Measurements from ENCODE around the gene KIAA1755. TPM values are rescaled to one million over a fixed set of nuclear protein-coding genes. Genes with fewer than 3 reads are reported as not detected.

Gene KIAA1755
- total and polyA plus RNA-seq, 2 donors (not counting 1 experiment from before 2014, with no cell fraction given), result not detected

DNA sequence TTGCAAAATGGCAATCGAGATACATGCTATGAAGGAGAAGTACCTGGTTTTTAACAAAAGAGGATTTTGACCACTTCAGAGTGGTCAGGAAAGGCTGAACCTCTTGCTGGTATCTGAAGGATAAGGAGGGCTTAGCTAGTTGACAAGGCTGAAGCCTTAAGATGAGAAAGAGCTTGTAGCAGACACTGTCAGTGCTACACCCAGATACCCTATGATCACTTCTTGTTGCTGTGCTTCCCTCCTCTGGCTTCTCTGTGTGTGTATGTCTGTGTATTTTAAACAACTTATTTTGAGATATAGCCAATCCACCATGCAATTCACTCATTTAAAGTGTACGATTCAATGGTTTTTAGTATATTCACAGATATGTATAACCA, 56.6 kb downstream of the KIAA1755 start:
- ChIA-PET CTCF (no interaction called here), POLR2A (no interaction called here)
- H3K4me1 Mint-ChIP-seq, result no peaks in the 10 kb centered on the region
- ATAC-seq (ENCODE audit: low read depth), result no peak
- intact Hi-C loops (cut with micrococcal nuclease), result no loop called here
- no peaks in the 10 kb centered on the region for H3K79me2 ChIP-seq (ENCODE audit: control insufficient read depth, insufficient read depth, low read length)
- H3K9me3 Mint-ChIP-seq (ENCODE audit: insufficient read depth), result no peaks in the 10 kb centered on the region
- TF ChIP-seq, protein P1, sequence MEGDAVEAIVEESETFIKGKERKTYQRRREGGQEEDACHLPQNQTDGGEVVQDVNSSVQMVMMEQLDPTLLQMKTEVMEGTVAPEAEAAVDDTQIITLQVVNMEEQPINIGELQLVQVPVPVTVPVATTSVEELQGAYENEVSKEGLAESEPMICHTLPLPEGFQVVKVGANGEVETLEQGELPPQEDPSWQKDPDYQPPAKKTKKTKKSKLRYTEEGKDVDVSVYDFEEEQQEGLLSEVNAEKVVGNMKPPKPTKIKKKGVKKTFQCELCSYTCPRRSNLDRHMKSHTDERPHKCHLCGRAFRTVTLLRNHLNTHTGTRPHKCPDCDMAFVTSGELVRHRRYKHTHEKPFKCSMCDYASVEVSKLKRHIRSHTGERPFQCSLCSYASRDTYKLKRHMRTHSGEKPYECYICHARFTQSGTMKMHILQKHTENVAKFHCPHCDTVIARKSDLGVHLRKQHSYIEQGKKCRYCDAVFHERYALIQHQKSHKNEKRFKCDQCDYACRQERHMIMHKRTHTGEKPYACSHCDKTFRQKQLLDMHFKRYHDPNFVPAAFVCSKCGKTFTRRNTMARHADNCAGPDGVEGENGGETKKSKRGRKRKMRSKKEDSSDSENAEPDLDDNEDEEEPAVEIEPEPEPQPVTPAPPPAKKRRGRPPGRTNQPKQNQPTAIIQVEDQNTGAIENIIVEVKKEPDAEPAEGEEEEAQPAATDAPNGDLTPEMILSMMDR (IDR thresholded peaks at IDR 0.05), result no peak
- TF ChIP-seq EZH2 (IDR thresholded peaks at IDR 0.05; ENCODE audit: borderline replicate concordance, insufficient read depth, low read depth, low read length, poor library complexity, severe bottlenecking), result no peak
- H3K4me2 ChIP-seq (replicated peaks; ENCODE audit: low read depth, low read length, poor library complexity, severe bottlenecking), result no peak overlapping the region
- no peaks in the 10 kb centered on the region for H4K20me1 ChIP-seq (ENCODE audit: control insufficient read depth, insufficient read depth, low read length, poor library complexity, severe bottlenecking)
- no CpG with 5 or more reads among the region's 2 CpGs for WGBS (ENCODE audit: insufficient coverage)
- no peak overlapping the region for H3K4me3 ChIP-seq (ENCODE audit: control extremely low read depth in 1 of 5, extremely low read depth in 1 of 5, insufficient read depth in 1 of 5, low read depth in 2 of 5, low read length in 4 of 5)
- peaks cover 10% of the 10 kb centered on the region for H3K27me3 Mint-ChIP-seq
- H3K27ac Mint-ChIP-seq, result no peak overlapping the region
- no peak overlapping the region for H2AFZ ChIP-seq (ENCODE audit: insufficient read depth, low read depth, low read length, poor library complexity, severe bottlenecking)
- no peak for DNase-seq
- no peak overlapping the region for H3K27ac ChIP-seq (ENCODE audit: low read length in 2 of 2)
- H3K36me3 ChIP-seq (replicated peaks in 1 of 2; ENCODE audit: control extremely low read depth in 1 of 2, control insufficient read depth in 1 of 2, extremely low read depth in 1 of 2, insufficient read depth in 2 of 2, low read length in 1 of 2), result no peaks in the 10 kb centered on the region
- H3K9ac ChIP-seq (ENCODE audit: low read length), result no peak overlapping the region
- H3K4me1 ChIP-seq (ENCODE audit: control insufficient read depth in 2 of 2, insufficient read depth in 2 of 2, low read length in 2 of 2), result no peaks in the 10 kb centered on the region
- peaks cover 0 to 7% (median 0%) of the 10 kb centered on the region in 4 experiments for H3K27me3 ChIP-seq (replicated peaks in 1 of 4; ENCODE audit: control extremely low read depth in 1 of 4, control insufficient read depth in 3 of 4, insufficient read depth in 4 of 4, low read length in 3 of 4)
- H3K4me3 Mint-ChIP-seq, result no peak overlapping the region
- peaks cover 0 to 4% (median 0%) of the 10 kb centered on the region in 3 donors for H3K9me3 ChIP-seq (ENCODE audit: control extremely low read depth in 1 of 3, control insufficient read depth in 2 of 3, insufficient read depth in 1 of 3, low read length in 2 of 3)

DNA sequence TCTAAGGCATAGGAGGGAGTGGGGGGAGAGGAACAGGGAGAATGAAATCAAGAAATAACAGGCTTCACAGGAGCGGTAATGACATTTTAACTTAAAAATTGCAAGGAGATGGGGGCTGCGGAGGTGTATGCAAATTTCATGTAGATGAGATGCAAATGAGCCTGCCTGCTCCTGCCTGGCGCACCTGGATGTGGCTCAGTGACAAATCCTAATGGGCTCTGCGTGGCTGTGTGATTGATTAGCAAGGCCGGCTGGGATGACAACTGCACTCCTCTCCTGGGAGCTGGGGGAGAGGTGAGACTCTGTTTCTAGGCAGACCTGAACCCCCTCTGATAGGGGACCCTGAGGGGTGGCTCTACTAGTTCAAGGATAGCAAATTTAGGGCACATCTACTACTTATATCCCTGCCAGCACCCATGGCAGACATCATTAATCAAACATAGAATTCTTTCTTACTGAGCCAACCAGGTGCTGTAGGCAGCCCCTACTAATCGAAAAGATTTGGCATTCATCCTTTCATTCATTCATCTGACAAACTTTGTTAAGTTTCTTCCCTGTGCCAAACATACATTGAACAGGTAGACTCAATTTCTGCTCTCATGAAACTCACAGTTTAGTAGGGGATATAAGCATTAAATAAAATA, 57.1 kb downstream of the KIAA1755 start:
- Histone ChIP-seq H3K9me3 (ENCODE audit: control extremely low read depth in 1 of 3, control insufficient read depth in 2 of 3, insufficient read depth in 1 of 3, low read length in 2 of 3) (peaks cover 0 to 4% (median 0%) of the 10 kb centered on the region in 3 donors), H3K4me1 (ENCODE audit: control insufficient read depth in 2 of 2, insufficient read depth in 2 of 2, low read length in 2 of 2) (no peaks in the 10 kb centered on the region), H3K36me3 (replicated peaks in 1 of 2; ENCODE audit: control extremely low read depth in 1 of 2, control insufficient read depth in 1 of 2, extremely low read depth in 1 of 2, insufficient read depth in 2 of 2, low read length in 1 of 2) (no peaks in the 10 kb centered on the region), H3K79me2 (ENCODE audit: control insufficient read depth, insufficient read depth, low read length) (no peaks in the 10 kb centered on the region), H3K9ac (ENCODE audit: low read length) (no peak overlapping the region), H3K4me2 (replicated peaks; ENCODE audit: low read depth, low read length, poor library complexity, severe bottlenecking) (no peak overlapping the region), H3K4me3 (ENCODE audit: control extremely low read depth in 1 of 5, extremely low read depth in 1 of 5, insufficient read depth in 1 of 5, low read depth in 2 of 5, low read length in 4 of 5) (no peak overlapping the region), H3K27me3 (replicated peaks in 1 of 4; ENCODE audit: control extremely low read depth in 1 of 4, control insufficient read depth in 3 of 4, insufficient read depth in 4 of 4, low read length in 3 of 4) (peaks cover 0 to 2% (median 0%) of the 10 kb centered on the region in 4 experiments), H3K27ac (ENCODE audit: low read length in 2 of 2) (no peak overlapping the region), H2AFZ (ENCODE audit: insufficient read depth, low read depth, low read length, poor library complexity, severe bottlenecking) (no peak overlapping the region), H4K20me1 (ENCODE audit: control insufficient read depth, insufficient read depth, low read length, poor library complexity, severe bottlenecking) (no peaks in the 10 kb centered on the region)
- intact Hi-C loops (cut with micrococcal nuclease), result no loop called here
- no peak for ATAC-seq (ENCODE audit: low read depth)
- Mint-ChIP-seq H3K4me1 (peaks cover 2% of the 10 kb centered on the region), H3K27ac (no peak overlapping the region), H3K27me3 (peaks cover 7% of the 10 kb centered on the region), H3K9me3 (ENCODE audit: insufficient read depth) (no peaks in the 10 kb centered on the region), H3K4me3 (no peak overlapping the region)
- ChIA-PET CTCF (interaction anchor here (1.5 to 8.3 kb wide), 2 partner anchors 18 to 30 kb away, joined by 3 to 61 read pairs; no protein-coding TSS in a partner anchor), POLR2A (no interaction called here)
- 79% methylated on average over 4 of the region's 6 CpGs for WGBS (ENCODE audit: insufficient coverage)
- TF ChIP-seq EZH2 (IDR thresholded peaks at IDR 0.05; ENCODE audit: borderline replicate concordance, insufficient read depth, low read depth, low read length, poor library complexity, severe bottlenecking), result no peak
- TF ChIP-seq, protein P1 (IDR thresholded peaks at IDR 0.05), result no peak
- DNase-seq, result no peak
